Measurements from ENCODE around the gene LRRFIP1.
A peak's percentile ranks its signal among the peaks of the same experiment; 100 is the strongest.

The LRRFIP1 gene

GRCh38 chr2:237675316-237675715 is 47.9 kb downstream of the LRRFIP1 start:
- Histone ChIP-seq H3K4me3 (replicated peaks; ENCODE audit: insufficient read depth, low read length) (no peak overlapping the region), H3K27ac (replicated peaks) (peak overlapping the region; percentile 90)
- no peak for TF ChIP-seq REST (IDR thresholded peaks at IDR 0.05; ENCODE audit: insufficient replicate concordance, low read depth)

GRCh38 chr2:237680702-237681478 is 53.5 kb downstream of the LRRFIP1 start:
- Histone ChIP-seq H3K27me3 (ENCODE audit: insufficient read depth, poor library complexity, severe bottlenecking) (no peaks in the 10 kb centered on the region), H3K27ac (replicated peaks) (no peak overlapping the region), H3K4me3 (replicated peaks; ENCODE audit: insufficient read depth, low read length) (no peak overlapping the region)
- no peak for DNase-seq (ENCODE audit: low read depth in 1 of 2, low spot score in 1 of 2)
- no peak for TF ChIP-seq GABPA (IDR thresholded peaks at IDR 0.05; ENCODE audit: low read depth)
- TF ChIP-seq REST (IDR thresholded peaks at IDR 0.05; ENCODE audit: insufficient replicate concordance, low read depth): no peak
- TF ChIP-seq POLR2AphosphoS5 (IDR thresholded peaks at IDR 0.05; ENCODE audit: low read depth): no peak
- no peak for TF ChIP-seq SPI1 (IDR thresholded peaks at IDR 0.05; ENCODE audit: borderline replicate concordance, low read depth)
- TF ChIP-seq CTCF (IDR thresholded peaks at IDR 0.05; ENCODE audit: insufficient read depth, low read length): no peak

More at GRCh38 chr2:237675316-237675715, 47.9 kb downstream of the LRRFIP1 start:
- H3K27me3 ChIP-seq (ENCODE audit: insufficient read depth, poor library complexity, severe bottlenecking): no peaks in the 10 kb centered on the region
- DNase-seq (ENCODE audit: low read depth in 1 of 2, low spot score in 1 of 2): no peak

DNA sequence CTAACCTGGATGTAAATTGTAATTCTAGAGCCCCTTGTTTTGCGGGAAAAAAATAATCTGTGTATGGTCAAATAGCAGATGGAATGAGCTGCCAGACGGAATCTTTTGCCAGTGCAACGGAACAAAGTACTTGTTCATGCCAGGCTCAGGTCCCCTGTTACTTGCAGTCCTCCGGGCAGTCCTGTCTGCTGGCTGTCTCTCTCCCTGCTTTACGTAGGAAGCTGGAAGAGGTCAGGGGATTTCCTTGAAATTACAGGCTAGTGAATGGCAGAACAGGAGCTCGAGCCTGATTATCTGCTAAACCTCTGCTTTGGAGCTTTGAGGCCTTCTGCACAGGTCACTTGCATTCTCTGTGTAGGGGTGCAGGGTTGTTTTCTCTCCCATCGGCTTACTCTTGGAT is 54.8 kb downstream of the LRRFIP1 start:
- no peak overlapping the region for H3K4me3 ChIP-seq (replicated peaks; ENCODE audit: insufficient read depth, low read length)
- H3K27me3 ChIP-seq (ENCODE audit: insufficient read depth, poor library complexity, severe bottlenecking): no peaks in the 10 kb centered on the region
- TF ChIP-seq REST (IDR thresholded peaks at IDR 0.05; ENCODE audit: insufficient replicate concordance, low read depth) (no peak), SPI1 (IDR thresholded peaks at IDR 0.05; ENCODE audit: borderline replicate concordance, low read depth) (no peak), POLR2AphosphoS5 (IDR thresholded peaks at IDR 0.05; ENCODE audit: low read depth) (no peak), CTCF (IDR thresholded peaks at IDR 0.05; ENCODE audit: insufficient read depth, low read length) (no peak)
- no peak for DNase-seq (ENCODE audit: low read depth in 1 of 2, low spot score in 1 of 2)
- H3K27ac ChIP-seq (replicated peaks): no peak overlapping the region
